Mucosa of rectum (tissue), 2 donors: ENCODE data around the gene TMEM178A.

Experiments used
- H3K27ac ChIP-seq, 2 donors: one replicate each; pipeline ENCODE4 v1.7.0; 2013; ENCODE audit warnings: inconsistent platforms in 2 of 2, low read depth in 2 of 2, low read length in 2 of 2
- H3K27me3 ChIP-seq, 2 donors: one replicate each; pipeline ENCODE4 v1.7.0; 2013; ENCODE audit warnings: low read length in 2 of 2; ENCODE audit not compliant: control insufficient read depth in 2 of 2, insufficient read depth in 2 of 2
- H3K36me3 ChIP-seq, 2 donors: one replicate each; pipeline ENCODE4 v1.7.0; 2013; ENCODE audit warnings: low read length in 2 of 2; ENCODE audit not compliant: control insufficient read depth in 2 of 2, insufficient read depth in 2 of 2
- H3K4me1 ChIP-seq, 2 donors: one replicate each; pipeline ENCODE4 v1.7.0; 2013; ENCODE audit warnings: low read length in 2 of 2, mild to moderate bottlenecking in 1 of 2; ENCODE audit not compliant: control insufficient read depth in 2 of 2, insufficient read depth in 2 of 2
- H3K4me3 ChIP-seq, 2 donors: one replicate each; pipeline ENCODE4 v1.7.0; 2013; ENCODE audit warnings: low read length in 2 of 2
- H3K9ac ChIP-seq, 2 donors: one replicate each; pipeline ENCODE4 v1.7.0; 2013; ENCODE audit warnings: low read length in 2 of 2, low read depth in 1 of 2, mild to moderate bottlenecking in 1 of 2
- H3K9me3 ChIP-seq, 2 donors: one replicate each; pipeline ENCODE4 v1.7.0; 2013; ENCODE audit warnings: low read length in 2 of 2; ENCODE audit not compliant: control insufficient read depth in 2 of 2
- donor health status: healthy.
- donor health status: Normal muscosa, but diverticular disease.

The TMEM178A gene

DNA sequence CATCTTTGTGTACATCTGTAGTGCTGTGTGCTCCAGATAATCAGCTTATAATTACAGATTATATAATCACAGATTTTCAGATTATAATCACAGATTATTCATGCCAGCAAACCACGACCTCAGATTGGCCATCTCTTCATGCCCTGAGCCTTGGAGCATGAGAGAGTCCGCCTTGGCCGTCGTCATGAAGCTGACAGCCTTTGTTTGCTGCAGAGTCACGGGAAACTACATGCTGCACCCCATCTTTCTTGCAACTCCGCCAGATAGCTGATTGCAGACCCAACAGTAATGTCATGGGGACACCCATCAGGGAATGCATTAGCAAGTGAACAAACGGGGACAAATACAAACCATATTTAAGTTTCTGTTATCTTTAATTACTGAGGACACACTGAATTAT lies 7.3 kb downstream of the TMEM178A start:
- no peak overlapping the region for H3K4me3 ChIP-seq
- peaks cover 2 to 10% of the 10 kb centered on the region in 2 donors for H3K27me3 ChIP-seq
- no peaks in the 10 kb centered on the region for H3K36me3 ChIP-seq
- H3K9ac ChIP-seq = no peak overlapping the region
- no peaks in the 10 kb centered on the region for H3K4me1 ChIP-seq
- no peaks in the 10 kb centered on the region for H3K9me3 ChIP-seq
- no peak overlapping the region for H3K27ac ChIP-seq

DNA sequence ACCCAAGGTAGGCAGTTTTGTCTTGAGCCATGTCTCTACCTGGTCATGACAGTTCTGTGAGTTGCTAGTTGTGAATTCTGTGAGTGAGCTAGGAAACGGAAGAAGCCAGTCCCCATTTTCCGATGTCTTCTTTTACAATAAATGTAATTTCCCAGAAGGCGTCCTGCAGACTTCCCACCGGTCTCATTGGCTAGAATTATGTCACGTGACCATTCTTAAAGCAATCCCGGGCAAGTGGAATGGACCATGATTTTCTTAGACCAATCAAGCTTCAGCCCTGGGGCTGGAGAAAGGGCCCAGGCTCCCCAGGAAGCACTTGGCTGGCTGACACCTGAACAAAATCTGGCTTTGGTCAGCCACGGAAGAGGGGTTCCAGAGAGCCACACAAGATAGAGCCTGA lies 10.6 kb downstream of the TMEM178A start:
- no peaks in the 10 kb centered on the region for H3K4me1 ChIP-seq
- H3K4me3 ChIP-seq = no peak overlapping the region
- no peaks in the 10 kb centered on the region for H3K36me3 ChIP-seq
- no peak overlapping the region for H3K9ac ChIP-seq
- peaks cover 0 to 2% of the 10 kb centered on the region in 2 donors for H3K27me3 ChIP-seq
- no peaks in the 10 kb centered on the region for H3K9me3 ChIP-seq
- no peak overlapping the region for H3K27ac ChIP-seq

DNA sequence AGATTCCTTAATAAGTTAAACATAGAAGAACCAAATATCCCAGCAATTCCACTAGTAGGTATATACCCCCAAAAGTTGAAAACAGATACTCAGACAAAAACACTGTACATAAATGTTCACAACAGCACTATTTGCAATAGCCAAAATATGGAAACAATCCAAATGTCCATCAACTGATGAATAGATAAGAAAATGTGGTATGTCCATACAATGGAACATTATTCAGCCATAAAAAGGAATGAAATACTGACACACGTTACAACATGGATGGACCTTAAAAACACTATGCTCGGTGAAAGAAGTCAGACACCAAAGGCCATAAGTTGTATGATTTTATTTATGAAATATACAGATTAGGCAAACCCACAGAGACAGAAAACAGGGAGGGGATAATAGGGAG lies 12.5 kb downstream of the TMEM178A start:
- Histone ChIP-seq H3K27ac (no peak overlapping the region), H3K36me3 (no peaks in the 10 kb centered on the region)

DNA sequence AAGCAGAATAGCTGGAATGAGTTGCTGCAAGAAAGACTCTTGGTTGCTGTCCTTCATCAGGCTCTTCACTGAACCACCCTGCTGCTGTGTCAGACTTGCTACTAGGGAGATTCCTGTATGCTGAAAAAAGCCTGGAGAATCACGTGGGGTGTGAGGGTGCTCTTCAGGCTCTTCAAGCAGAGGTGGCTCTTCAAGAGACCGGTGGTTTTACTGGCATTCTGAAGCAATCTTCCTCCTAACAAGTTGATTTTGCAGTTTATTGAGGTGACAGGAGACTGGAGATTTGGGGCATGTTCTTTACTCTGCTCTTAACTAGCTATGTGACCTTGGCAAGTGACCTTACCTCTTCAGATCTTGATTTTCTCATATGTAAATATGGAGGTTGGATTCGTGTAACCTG lies 14.1 kb downstream of the TMEM178A start:
- no peak overlapping the region for H3K4me3 ChIP-seq
- no peak overlapping the region for H3K9ac ChIP-seq
- no peaks in the 10 kb centered on the region for H3K4me1 ChIP-seq
- H3K36me3 ChIP-seq = no peaks in the 10 kb centered on the region
- no peak overlapping the region for H3K27ac ChIP-seq
- H3K27me3 ChIP-seq = no peaks in the 10 kb centered on the region
- no peaks in the 10 kb centered on the region for H3K9me3 ChIP-seq

More for the DNA sequence above, 12.5 kb downstream of the TMEM178A start:
- no peak overlapping the region for H3K9ac ChIP-seq
- H3K9me3 ChIP-seq = no peaks in the 10 kb centered on the region
- no peak overlapping the region for H3K4me3 ChIP-seq
- H3K27me3 ChIP-seq = no peaks in the 10 kb centered on the region
- no peaks in the 10 kb centered on the region for H3K4me1 ChIP-seq

DNA sequence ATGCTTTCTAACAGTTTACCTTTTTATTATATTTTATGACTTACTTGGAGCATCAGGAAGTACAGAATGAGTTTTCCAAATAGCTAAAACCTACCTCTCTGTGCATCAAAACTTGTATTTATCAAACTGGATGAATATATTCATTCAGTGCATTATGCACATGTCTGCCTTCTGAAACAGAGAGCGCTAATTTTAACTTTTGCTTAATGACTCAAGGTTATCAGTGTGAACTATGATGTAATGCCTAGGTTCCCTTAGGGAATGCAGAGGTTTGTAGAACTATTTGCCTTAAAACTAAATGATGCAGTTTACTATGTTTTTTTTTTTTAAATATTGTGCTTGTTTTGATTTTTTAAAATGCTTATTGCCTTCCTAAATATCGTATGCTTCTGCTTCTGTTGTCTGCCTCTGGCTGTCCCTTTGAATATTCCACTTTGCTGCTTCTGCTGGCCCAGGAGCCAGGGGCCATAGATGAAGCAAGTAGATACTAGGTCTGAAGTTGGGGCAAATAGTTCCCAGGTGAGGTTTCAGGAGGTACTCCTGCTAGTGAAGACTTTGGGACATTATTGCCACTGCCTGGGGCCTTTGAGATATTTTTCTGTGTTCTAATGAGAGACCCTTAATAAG lies 16.5 kb downstream of the TMEM178A start:
- Histone ChIP-seq H3K4me1 (no peaks in the 10 kb centered on the region), H3K27ac (no peak overlapping the region), H3K36me3 (no peaks in the 10 kb centered on the region), H3K4me3 (no peak overlapping the region), H3K27me3 (no peaks in the 10 kb centered on the region), H3K9ac (no peak overlapping the region), H3K9me3 (no peaks in the 10 kb centered on the region)

DNA sequence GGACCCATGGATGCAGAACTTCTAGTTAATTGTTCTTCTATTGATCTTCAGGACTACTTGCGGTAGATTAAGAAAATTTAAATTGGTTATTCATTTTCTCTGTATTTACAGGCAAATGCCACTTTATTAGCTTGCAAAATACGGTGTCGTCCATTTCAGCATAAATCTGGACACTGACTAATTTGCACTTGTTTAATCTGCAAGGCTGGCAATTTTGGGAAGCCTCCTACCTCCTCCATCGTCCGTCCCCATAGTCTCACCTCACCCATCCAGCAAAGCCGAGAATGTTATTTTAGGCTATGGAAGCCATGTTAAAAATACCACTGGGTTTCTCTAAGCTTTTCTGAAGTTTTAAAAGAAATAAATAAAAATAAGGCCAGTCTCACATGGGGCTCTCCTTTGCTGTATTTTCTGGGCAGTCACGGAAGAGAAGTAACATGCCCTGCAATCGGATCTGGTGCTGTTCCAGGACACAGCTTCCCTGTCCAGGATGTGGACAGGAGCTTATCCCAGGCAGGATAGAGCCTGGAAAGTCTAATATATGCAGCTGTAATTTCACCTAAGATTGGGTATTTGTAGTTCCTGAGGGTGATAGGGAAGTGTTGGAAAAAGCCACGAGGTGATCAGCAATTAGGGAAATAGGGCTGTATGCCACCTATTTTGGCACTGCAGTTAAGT lies 17.4 kb downstream of the TMEM178A start:
- Histone ChIP-seq H3K4me3 (no peak overlapping the region), H3K27ac (no peak overlapping the region), H3K27me3 (no peaks in the 10 kb centered on the region), H3K9ac (no peak overlapping the region), H3K36me3 (no peaks in the 10 kb centered on the region), H3K9me3 (no peaks in the 10 kb centered on the region), H3K4me1 (no peaks in the 10 kb centered on the region)

DNA sequence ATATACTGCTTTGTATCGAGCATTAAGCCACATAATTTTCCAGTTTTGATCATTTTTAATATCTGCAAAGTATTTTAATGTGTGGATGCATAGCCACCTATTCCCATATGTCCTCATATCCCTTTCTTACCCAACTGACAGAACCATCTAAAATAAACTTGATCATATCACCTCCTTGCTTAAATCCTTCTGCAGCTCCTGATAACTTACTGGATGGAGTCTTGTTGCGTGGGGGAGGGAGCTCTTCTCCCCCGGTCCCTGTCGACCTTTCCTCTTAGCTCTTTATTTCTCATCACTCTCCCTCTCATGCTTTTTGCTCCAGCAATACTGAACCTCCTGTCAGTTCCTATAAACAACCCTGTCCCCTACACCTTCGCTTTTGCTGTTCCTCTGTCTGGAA lies 18.7 kb downstream of the TMEM178A start:
- Histone ChIP-seq H3K4me1 (no peaks in the 10 kb centered on the region), H3K36me3 (no peaks in the 10 kb centered on the region), H3K9me3 (no peaks in the 10 kb centered on the region), H3K27me3 (no peaks in the 10 kb centered on the region), H3K9ac (no peak overlapping the region), H3K4me3 (no peak overlapping the region), H3K27ac (no peak overlapping the region)

DNA sequence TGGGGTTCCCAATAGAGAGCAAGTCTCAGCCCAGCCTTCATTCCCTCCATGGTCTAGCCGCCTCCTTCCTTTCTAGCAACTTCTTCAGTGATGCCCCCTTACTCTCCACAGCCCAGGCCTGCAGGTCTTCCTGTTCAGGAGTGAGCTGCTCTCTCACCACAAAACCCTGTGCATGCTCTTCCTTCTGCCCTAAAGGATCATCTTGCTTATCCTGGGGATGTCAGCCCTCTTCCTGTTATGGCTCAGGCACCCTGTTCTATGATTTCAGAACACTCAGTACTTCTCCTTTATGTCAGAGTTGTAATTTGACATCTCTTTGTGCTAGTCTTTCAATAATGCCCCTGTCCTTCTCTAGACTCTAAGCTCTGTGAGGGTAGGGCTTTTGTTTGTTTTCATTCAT lies 19.4 kb downstream of the TMEM178A start:
- H3K27ac ChIP-seq = no peak overlapping the region
- no peaks in the 10 kb centered on the region for H3K9me3 ChIP-seq
- H3K36me3 ChIP-seq = no peaks in the 10 kb centered on the region
- H3K9ac ChIP-seq = no peak overlapping the region
- no peaks in the 10 kb centered on the region for H3K27me3 ChIP-seq
- no peak overlapping the region for H3K4me3 ChIP-seq
- no peaks in the 10 kb centered on the region for H3K4me1 ChIP-seq

DNA sequence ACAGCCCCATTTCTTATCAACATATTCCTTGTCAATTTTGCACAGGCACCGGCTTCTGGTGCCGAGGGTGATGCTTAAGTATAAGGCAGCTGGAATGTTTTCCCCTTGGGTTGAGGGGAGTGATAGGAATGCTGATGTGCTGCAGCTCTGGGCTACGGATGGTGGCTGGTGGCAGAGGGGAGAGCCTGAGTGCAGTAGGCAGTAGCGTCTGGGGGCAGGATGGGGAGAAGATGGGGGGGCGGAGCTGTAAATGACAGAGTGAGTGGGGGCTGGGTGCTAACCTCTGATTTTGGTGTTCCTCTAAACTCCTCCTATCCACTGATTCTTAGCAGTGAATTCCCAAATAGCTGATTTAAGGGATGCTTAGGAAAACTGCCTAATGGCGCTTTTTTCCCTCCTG lies 20.7 kb downstream of the TMEM178A start:
- H3K4me3 ChIP-seq = no peak overlapping the region
- no peaks in the 10 kb centered on the region for H3K9me3 ChIP-seq
- H3K27me3 ChIP-seq = no peaks in the 10 kb centered on the region
- H3K4me1 ChIP-seq = no peaks in the 10 kb centered on the region
- H3K9ac ChIP-seq = no peak overlapping the region
- H3K36me3 ChIP-seq = no peaks in the 10 kb centered on the region
- H3K27ac ChIP-seq = no peak overlapping the region

DNA sequence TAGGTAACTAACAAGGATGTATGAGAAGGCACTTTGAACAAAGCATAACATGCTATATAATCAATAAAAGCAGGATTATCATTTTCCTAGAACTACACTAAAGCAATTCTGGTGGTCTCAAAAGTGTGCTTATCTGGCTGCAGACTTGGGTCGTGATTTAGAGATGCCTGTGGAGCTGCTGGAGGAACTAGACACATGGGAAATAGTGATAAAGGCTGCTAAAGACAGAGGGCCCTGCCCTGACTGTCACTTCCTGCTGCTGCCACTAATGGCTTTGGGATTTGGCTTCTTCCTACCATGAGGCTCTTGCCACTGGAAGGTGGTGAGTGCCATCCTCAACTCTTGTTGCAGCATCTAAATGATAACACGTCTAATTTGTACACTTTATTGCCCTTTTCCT lies 22.5 kb downstream of the TMEM178A start:
- Histone ChIP-seq H3K9ac (no peak overlapping the region), H3K27me3 (no peaks in the 10 kb centered on the region), H3K4me1 (no peaks in the 10 kb centered on the region), H3K36me3 (no peaks in the 10 kb centered on the region), H3K27ac (no peak overlapping the region), H3K9me3 (no peaks in the 10 kb centered on the region), H3K4me3 (no peak overlapping the region)
